GM12878 (cell line): ENCODE measurements around the gene TCF4. TPM values are rescaled to one million over a fixed set of nuclear protein-coding genes. Genes with fewer than 3 reads are reported as not detected.

Experiments used
- ATAC-seq: fragments of 200-7000 bp; cut with Tn5 transposase; 3 replicates; pipeline ENCODE4 v1.9.1; 2020; ENCODE audit warnings: mild to moderate bottlenecking, moderate library complexity
- BruUV-seq: library from RNA; stranded (reverse); fragments of 400-500 nt; replicated peaks from 2 replicates; lab custom pipeline; 2021; lab: Mats Ljungman, UMichigan
- CTCF ChIA-PET: fragments of 300-600 bp; sonication (Branson Sonifier 250); formaldehyde crosslinking; extraction: SDS; loops from one replicate; lab custom pipeline; 2021; ENCODE audit warnings: inconsistent platforms; lab: Yijun Ruan, JAX
- POLR2A ChIA-PET: fragments of 350-600 bp; formaldehyde crosslinking; extraction: SDS; loops from one replicate; lab custom pipeline; 2021; ENCODE audit warnings: inconsistent platforms; lab: Charles Lee
- RAD21 ChIA-PET: fragments of 300-600 bp; sonication (Branson Sonifier 250); formaldehyde crosslinking; loops from one replicate; lab custom pipeline; 2023; ENCODE audit warnings: antibody characterized with exemption; ENCODE audit not compliant: unreplicated experiment; lab: Charles Lee
- SMC1A ChIA-PET: fragments of 300-600 bp; sonication (Branson Sonifier 250); formaldehyde crosslinking; loops from one replicate; lab custom pipeline; 2023; ENCODE audit not compliant: unreplicated experiment, uncharacterized antibody; lab: Charles Lee
- DNase-seq: peaks from one replicate; pipeline ENCODE4 v3.0.0-alpha.2; 2011; ENCODE audit warnings: low read depth, low spot score
- FAIRE-seq: peaks from 3 replicates; lab custom pipeline; 2011; peaks lifted over from hg19 to GRCh38; lab: Jason Lieb, UNC
- H2AFZ ChIP-seq: 2 replicates; pipeline ENCODE4 v1.6.0; 2011; ENCODE audit warnings: low read depth, low read length, control low read depth; ENCODE audit not compliant: control insufficient read depth
- H3K27ac ChIP-seq: 2 replicates; pipeline ENCODE4 v1.5.1; 2011; ENCODE audit warnings: control low read depth; ENCODE audit not compliant: control insufficient read depth, insufficient read depth
- H3K27me3 ChIP-seq, 2 experiments: replicated peaks in 1 of 2; 2 replicates each; pipeline versions ENCODE4 v1.6.0 to v1.6.1; 2011; ENCODE audit warnings: low read length in 1 of 2; ENCODE audit not compliant: control insufficient read depth in 2 of 2, insufficient read depth in 2 of 2
- H3K36me3 ChIP-seq, 2 experiments: 2 replicates each; pipeline ENCODE4 v1.5.1; 2011; ENCODE audit warnings: low read length in 1 of 2; ENCODE audit not compliant: control insufficient read depth in 2 of 2, insufficient read depth in 2 of 2
- H3K4me1 ChIP-seq: 2 replicates; pipeline ENCODE4 v1.6.1; 2011; ENCODE audit warnings: mild to moderate bottlenecking, low read length, moderate library complexity, mixed read lengths; ENCODE audit not compliant: control insufficient read depth, insufficient read depth
- H3K4me2 ChIP-seq: 2 replicates; pipeline ENCODE4 v1.6.0; 2011; ENCODE audit warnings: control low read depth; ENCODE audit not compliant: control insufficient read depth, insufficient read depth
- H3K4me3 ChIP-seq: fragments of 200-600 bp; sonication (generic); 2 replicates; pipeline ENCODE4 v1.5.1; 2016
- H3K79me2 ChIP-seq: 2 replicates; pipeline ENCODE4 v1.6.0; 2011; ENCODE audit warnings: low read length; ENCODE audit not compliant: control insufficient read depth, insufficient read depth
- H3K9ac ChIP-seq: 2 replicates; pipeline ENCODE4 v1.8.0; 2011; ENCODE audit warnings: low read length, control low read depth, mixed read lengths; ENCODE audit not compliant: control insufficient read depth, insufficient read depth
- H3K9me3 ChIP-seq: replicated peaks from 3 replicates; pipeline ENCODE4 v1.5.1; 2011; ENCODE audit warnings: mild to moderate bottlenecking, low read length; ENCODE audit not compliant: control insufficient read depth, insufficient read depth
- H4K20me1 ChIP-seq: 2 replicates; pipeline ENCODE4 v1.6.0; 2011; ENCODE audit not compliant: control insufficient read depth, insufficient read depth
- CEBPB ChIP-seq, 2 experiments: fragments of 150-350 bp in 1 of 2; IDR thresholded peaks; 2 replicates each; pipeline ENCODE4 v1.6.1; 2012 to 2014; ENCODE audit warnings: low read depth in 2 of 2, low read length in 2 of 2, borderline replicate concordance in 1 of 2, inconsistent platforms in 1 of 2
- HDGF ChIP-seq: fragments of 450-650 bp; IDR thresholded peaks from 2 replicates; pipeline ENCODE4 v1.6.1; 2016; ENCODE audit warnings: antibody characterized with exemption
- KLF5 ChIP-seq: fragments of 450-650 bp; IDR thresholded peaks from 2 replicates; pipeline ENCODE4 v1.6.1; 2014; ENCODE audit warnings: mild to moderate bottlenecking; ENCODE audit not compliant: partially characterized antibody
- NFIC ChIP-seq: IDR thresholded peaks from 2 replicates; pipeline ENCODE4 v1.6.1; 2012; ENCODE audit warnings: low read depth, mild to moderate bottlenecking, inconsistent platforms, low read length, moderate library complexity
- PML ChIP-seq: IDR thresholded peaks from 2 replicates; pipeline ENCODE4 v1.6.1; 2012; ENCODE audit warnings: low read length, inconsistent platforms
- STAT1 ChIP-seq: fragments of 450-650 bp; conservative IDR thresholded peaks from 2 replicates; pipeline ENCODE4 v1.6.1; 2014; ENCODE audit warnings: antibody characterized with exemption, mild to moderate bottlenecking
- WRNIP1 ChIP-seq: IDR thresholded peaks from 2 replicates; pipeline ENCODE4 v1.6.1; 2011; ENCODE audit warnings: low read depth, low read length, improper control_type of control experiment, borderline replicate concordance
- ZNF24 ChIP-seq: fragments of 450-650 bp; IDR thresholded peaks from 2 replicates; pipeline ENCODE4 v1.6.1; 2017; ENCODE audit warnings: antibody characterized with exemption, mild to moderate bottlenecking
- WGBS: methylation state at CpG from one replicate; pipeline ENCODE4 v1.1.6; 2016; ENCODE audit warnings: low lambda C conversion rate; ENCODE audit not compliant: insufficient replicate concordance, insufficient coverage; ENCODE audit errors: missing lambda C conversion rate; 5-methylcytosine and 5-hydroxymethylcytosine counted together
- in situ Hi-C: fragments of 300-500 bp; cut with MboI; formaldehyde crosslinking; loops from 9 replicates; pipeline ENCODE4 v1.14.3; 2018; ENCODE audit warnings: mixed read lengths
- intact Hi-C: fragments of 100-400 bp; cut with micrococcal nuclease; formaldehyde crosslinking; loops from one replicate; pipeline ENCODE4 v1.14.2; 2022; ENCODE audit not compliant: unreplicated experiment
- polyA plus RNA-seq, 11 experiments: library from polyadenylated mRNA; depleted of rRNA in 4 of 11; unstranded in 6 of 11; stranded (reverse) in 5 of 11; fragments of >200 nt; fragmentation: Nextera tagmentation in 4 of 11; fragmentation: Illumina TruSeq in 1 of 11; extraction: Ambion mirVana in 4 of 11; extraction: Trizol in 1 of 11; gene quantifications; 1 replicate in 1 of 11; 2 replicates in 10 of 11; pipeline versions ENCODE4 v1.2.1 to v1.2.3, GENCODE V29; 2011 to 2016; ENCODE audit warnings: inconsistent platforms in 2 of 11, missing spikeins in 2 of 11, low read depth in 1 of 11
- total RNA-seq, 4 experiments: library from RNA; depleted of rRNA in 3 of 4; stranded (reverse); fragments of >200 nt in 3 of 4; fragmentation: Illumina TruSeq in 1 of 4; extraction: Trizol in 1 of 4; gene quantifications; 2 replicates each; pipeline versions ENCODE4 v1.2.1 to v1.2.3, GENCODE V29; 2013 to 2021
- TF ChIP-seq, protein P1 (sequence below): fragments of 450-650 bp; IDR thresholded peaks from 2 replicates; pipeline ENCODE4 v1.6.1; 2017; ENCODE audit warnings: borderline replicate concordance
- TF ChIP-seq, protein P2 (sequence below): fragments of 450-650 bp; conservative IDR thresholded peaks from 2 replicates; pipeline ENCODE4 v1.6.1; 2017; ENCODE audit warnings: mild to moderate bottlenecking, moderate library complexity

The TCF4 gene
- total and polyA plus RNA-seq, 10 of the 15 experiments (the other 5 are each of a cell fraction or from before 2014, with no cell fraction given) = 15.2 to 94.0 (median 31.5) TPM

DNA sequence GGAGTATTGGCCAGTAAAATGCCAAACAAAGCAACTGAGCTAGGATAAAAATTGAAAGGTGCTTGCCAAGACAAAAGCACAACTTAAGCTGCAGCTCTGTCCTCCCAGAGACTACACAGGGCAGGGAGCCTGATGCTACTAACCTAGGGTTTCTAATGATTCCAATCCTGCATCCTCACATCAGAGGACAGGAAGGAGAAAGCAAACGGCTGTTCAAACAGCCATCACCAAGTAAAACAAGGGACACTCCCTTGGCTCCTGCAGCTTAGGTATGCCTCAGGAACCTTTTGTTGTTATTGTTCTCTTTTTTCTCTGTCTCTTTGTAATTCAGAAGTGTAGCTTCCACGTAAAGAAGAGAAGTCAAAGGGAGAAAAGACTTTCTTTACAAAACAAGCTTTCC lies 99.5 kb downstream of the TCF4 start:
- Histone ChIP-seq H2AFZ (no peak overlapping the region), H4K20me1 (no peaks in the 10 kb centered on the region), H3K9ac (no peak overlapping the region), H3K27me3 (no peaks in the 10 kb centered on the region), H3K79me2 (no peaks in the 10 kb centered on the region), H3K4me3 (no peak overlapping the region), H3K4me1 (peaks cover 10% of the 10 kb centered on the region), H3K4me2 (no peak overlapping the region), H3K27ac (no peak overlapping the region), H3K36me3 (no peaks in the 10 kb centered on the region), H3K9me3 (no peaks in the 10 kb centered on the region)
- 21% methylated on average over 2 of the region's 2 CpGs for WGBS
- ATAC-seq = no peak
- RAD21 ChIA-PET = no interaction called here
- intact Hi-C loops = loop anchor here (10.0 kb wide), 1 partner anchor 144 kb away; no protein-coding TSS in a partner anchor
- DNase-seq = no peak
- no peak for FAIRE-seq
- TF ChIP-seq STAT1 (no peak), CEBPB (IDR thresholded peaks at IDR 0.05; ENCODE audit: borderline replicate concordance in 1 of 2, low read depth in 2 of 2, low read length in 2 of 2) (no peak), HDGF (no peak), WRNIP1 (no peak), KLF5 (no peak), ZNF24 (no peak), PML (no peak), NFIC (no peak)
- TF ChIP-seq, protein P1, sequence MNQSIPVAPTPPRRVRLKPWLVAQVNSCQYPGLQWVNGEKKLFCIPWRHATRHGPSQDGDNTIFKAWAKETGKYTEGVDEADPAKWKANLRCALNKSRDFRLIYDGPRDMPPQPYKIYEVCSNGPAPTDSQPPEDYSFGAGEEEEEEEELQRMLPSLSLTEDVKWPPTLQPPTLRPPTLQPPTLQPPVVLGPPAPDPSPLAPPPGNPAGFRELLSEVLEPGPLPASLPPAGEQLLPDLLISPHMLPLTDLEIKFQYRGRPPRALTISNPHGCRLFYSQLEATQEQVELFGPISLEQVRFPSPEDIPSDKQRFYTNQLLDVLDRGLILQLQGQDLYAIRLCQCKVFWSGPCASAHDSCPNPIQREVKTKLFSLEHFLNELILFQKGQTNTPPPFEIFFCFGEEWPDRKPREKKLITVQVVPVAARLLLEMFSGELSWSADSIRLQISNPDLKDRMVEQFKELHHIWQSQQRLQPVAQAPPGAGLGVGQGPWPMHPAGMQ = no peak
- TF ChIP-seq, protein P2, sequence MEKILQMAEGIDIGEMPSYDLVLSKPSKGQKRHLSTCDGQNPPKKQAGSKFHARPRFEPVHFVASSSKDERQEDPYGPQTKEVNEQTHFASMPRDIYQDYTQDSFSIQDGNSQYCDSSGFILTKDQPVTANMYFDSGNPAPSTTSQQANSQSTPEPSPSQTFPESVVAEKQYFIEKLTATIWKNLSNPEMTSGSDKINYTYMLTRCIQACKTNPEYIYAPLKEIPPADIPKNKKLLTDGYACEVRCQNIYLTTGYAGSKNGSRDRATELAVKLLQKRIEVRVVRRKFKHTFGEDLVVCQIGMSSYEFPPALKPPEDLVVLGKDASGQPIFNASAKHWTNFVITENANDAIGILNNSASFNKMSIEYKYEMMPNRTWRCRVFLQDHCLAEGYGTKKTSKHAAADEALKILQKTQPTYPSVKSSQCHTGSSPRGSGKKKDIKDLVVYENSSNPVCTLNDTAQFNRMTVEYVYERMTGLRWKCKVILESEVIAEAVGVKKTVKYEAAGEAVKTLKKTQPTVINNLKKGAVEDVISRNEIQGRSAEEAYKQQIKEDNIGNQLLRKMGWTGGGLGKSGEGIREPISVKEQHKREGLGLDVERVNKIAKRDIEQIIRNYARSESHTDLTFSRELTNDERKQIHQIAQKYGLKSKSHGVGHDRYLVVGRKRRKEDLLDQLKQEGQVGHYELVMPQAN = no peak
- in situ Hi-C loops = no loop called here
- BruUV-seq = no TSS peak
- CTCF ChIA-PET = interaction anchor here (1.5 kb wide), 1 partner anchor 253 kb away, joined by 3 read pairs; no protein-coding TSS in a partner anchor
- SMC1A ChIA-PET = interaction anchor here (1.5 kb wide), 1 partner anchor 17 kb away, joined by 3 read pairs; no protein-coding TSS in a partner anchor
- POLR2A ChIA-PET = no interaction called here
